RWPE1 (cell line): Measurements from ENCODE around the gene ZBTB47.

Source experiments
- CTCF ChIA-PET: fragments of 350-600 bp; sonication (Branson Sonifier 250); formaldehyde crosslinking; extraction: SDS; loops from one replicate; lab custom pipeline; 2021; lab: Yijun Ruan, JAX
- POLR2A ChIA-PET: fragments of 400-600 bp; formaldehyde crosslinking; extraction: SDS; loops from one replicate; lab custom pipeline; 2020; ENCODE audit warnings: antibody characterized with exemption; ENCODE audit not compliant: low non-redundant PET; lab: Yijun Ruan, JAX
- DNase-seq: peaks from one replicate; pipeline ENCODE4 v3.0.0; 2012; ENCODE audit warnings: low spot score
- H3K27ac ChIP-seq: fragments of 450-650 bp; 2 replicates; pipeline ENCODE4 v1.5.1; 2017
- CTCF ChIP-seq: fragments of 450-650 bp; conservative IDR thresholded peaks from 2 replicates; pipeline ENCODE4 v1.5.1; 2017; ENCODE audit warnings: low read depth, mild to moderate bottlenecking

Gene ZBTB47

GRCh38 chr3:42714171-42714852 lies 60.8 kb downstream of the ZBTB47 start:
- ChIA-PET POLR2A (no interaction called here), CTCF (interaction anchor here (0.6 kb wide), 2 partner anchors 111 to 973 kb away, joined by 3 to 4 read pairs; no protein-coding TSS in a partner anchor)
- H3K27ac ChIP-seq: no peak overlapping the region
- TF ChIP-seq CTCF: no peak
- no peak for DNase-seq
